ENCODE measurements around the gene MMP27.

DNA sequence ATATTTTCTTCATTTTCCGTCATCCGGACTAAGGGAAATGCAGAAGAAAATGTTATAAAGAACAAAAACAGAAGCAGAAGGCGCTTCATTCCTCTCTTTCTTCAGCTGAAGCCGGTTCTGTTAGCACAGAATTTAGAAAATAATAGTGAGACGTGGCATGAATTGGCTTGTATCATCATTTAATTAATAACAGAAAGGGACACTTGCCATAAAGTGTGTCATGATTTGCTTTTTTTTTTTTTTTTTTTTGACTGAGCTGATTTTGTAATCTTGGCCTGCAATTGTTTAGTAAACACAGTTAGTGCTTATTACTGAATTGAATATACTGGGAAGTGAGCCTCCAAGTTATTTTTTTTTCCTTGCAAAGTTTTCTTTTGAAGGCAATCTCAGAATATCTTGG, at the start of gene MMP27:
- no peak for TF ChIP-seq POLR2A (IDR thresholded peaks at IDR 0.05)
- TF ChIP-seq, protein P1, sequence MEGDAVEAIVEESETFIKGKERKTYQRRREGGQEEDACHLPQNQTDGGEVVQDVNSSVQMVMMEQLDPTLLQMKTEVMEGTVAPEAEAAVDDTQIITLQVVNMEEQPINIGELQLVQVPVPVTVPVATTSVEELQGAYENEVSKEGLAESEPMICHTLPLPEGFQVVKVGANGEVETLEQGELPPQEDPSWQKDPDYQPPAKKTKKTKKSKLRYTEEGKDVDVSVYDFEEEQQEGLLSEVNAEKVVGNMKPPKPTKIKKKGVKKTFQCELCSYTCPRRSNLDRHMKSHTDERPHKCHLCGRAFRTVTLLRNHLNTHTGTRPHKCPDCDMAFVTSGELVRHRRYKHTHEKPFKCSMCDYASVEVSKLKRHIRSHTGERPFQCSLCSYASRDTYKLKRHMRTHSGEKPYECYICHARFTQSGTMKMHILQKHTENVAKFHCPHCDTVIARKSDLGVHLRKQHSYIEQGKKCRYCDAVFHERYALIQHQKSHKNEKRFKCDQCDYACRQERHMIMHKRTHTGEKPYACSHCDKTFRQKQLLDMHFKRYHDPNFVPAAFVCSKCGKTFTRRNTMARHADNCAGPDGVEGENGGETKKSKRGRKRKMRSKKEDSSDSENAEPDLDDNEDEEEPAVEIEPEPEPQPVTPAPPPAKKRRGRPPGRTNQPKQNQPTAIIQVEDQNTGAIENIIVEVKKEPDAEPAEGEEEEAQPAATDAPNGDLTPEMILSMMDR (IDR thresholded peaks at IDR 0.05): no peak

Measured in lower leg skin (tissue), 3 donors.